Measurements from ENCODE around the gene NPIPB8. TPM values are rescaled to one million over a fixed set of nuclear protein-coding genes. Genes with fewer than 3 reads are reported as not detected.
"Not testable (repeated sequence)": the region's sequence is repeated elsewhere in the genome, so short reads cannot be mapped to it uniquely, and the experiment has no call there.

Gene NPIPB8
- total RNA-seq, 1 donor from 2014 or later, result 0.70 TPM

DNA sequence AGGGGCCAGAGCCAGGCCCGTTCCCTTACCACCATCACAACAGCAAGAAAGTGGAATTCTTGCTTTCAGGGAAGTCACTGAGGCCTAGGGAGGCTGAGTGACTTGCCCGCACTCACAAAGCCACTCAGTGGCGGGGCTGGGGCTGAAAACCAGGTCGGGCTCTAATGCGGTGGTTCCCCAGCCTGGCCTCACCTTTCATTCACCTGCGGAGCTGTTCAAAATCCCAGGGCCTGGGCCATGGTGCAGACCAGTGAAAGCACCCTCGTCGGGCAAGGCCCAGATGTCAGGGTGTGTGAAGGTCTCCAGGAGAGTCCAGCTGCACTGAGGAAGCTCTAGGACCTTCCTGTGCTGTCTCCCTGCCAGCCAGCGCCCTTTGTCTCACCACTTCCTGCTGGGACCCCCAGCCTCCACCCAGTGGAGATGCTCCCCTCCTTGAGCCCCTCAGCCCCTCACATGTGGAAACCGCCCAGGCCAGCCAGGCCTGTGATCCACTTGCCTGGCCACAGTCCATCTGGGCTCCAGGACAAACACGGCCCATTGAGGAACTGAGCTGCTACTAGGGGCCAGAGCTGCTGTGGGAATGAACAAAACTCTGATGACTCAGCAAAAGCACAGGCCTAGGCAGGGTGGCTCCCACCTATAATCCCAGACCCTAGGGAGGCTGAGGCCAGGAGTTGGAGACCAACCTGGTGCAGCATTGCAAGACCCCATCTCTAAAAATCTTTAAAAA is 28.8 kb upstream of the NPIPB8 start:
- H3K27ac Mint-ChIP-seq; H3K27me3 Mint-ChIP-seq (ENCODE audit: insufficient read depth); DNase-seq (ENCODE audit: low spot score); intact Hi-C loops (cut with micrococcal nuclease); H3K4me1 Mint-ChIP-seq (ENCODE audit: low read depth); H3K36me3 Mint-ChIP-seq (ENCODE audit: low read depth); H3K9me3 Mint-ChIP-seq; H3K4me3 Mint-ChIP-seq: not testable (repeated sequence)

- intact Hi-C loops (cut with micrococcal nuclease), result loop anchor here (10.0 kb wide), 1 partner anchor 115 kb away; the partner anchor contains the start of genes APOBR and CLN3
- H3K36me3 Mint-ChIP-seq (ENCODE audit: low read depth), result no peaks in the 10 kb centered on the region
These were observed 28.0 kb upstream of the NPIPB8 start, which contains the start of gene SULT1A1 for GRCh38 chr16:28609631-28610594. TSS of gene SULT1A1 (minus strand) at chr16:28610044. CDS start at chr16:28608855, 1,189 bp downstream.

GRCh38 chr16:28610595-28611191 is 27.2 kb upstream of the NPIPB8 start:
- H3K36me3 Mint-ChIP-seq (ENCODE audit: low read depth), result no peaks in the 10 kb centered on the region
- no peaks in the 10 kb centered on the region for H3K4me1 Mint-ChIP-seq (ENCODE audit: low read depth)
- H3K9me3 Mint-ChIP-seq, result no peaks in the 10 kb centered on the region
- intact Hi-C loops (cut with micrococcal nuclease), result loop anchor here (10.0 kb wide), 1 partner anchor 116 kb away; the partner anchor contains the start of genes APOBR and CLN3
- H3K4me3 Mint-ChIP-seq, result no peak overlapping the region
- H3K27ac Mint-ChIP-seq, result no peak overlapping the region
- no peaks in the 10 kb centered on the region for H3K27me3 Mint-ChIP-seq (ENCODE audit: insufficient read depth)
- DNase-seq (ENCODE audit: low spot score), result no peak

More at GRCh38 chr16:28609631-28610594, 28.0 kb upstream of the NPIPB8 start, which contains the start of gene SULT1A1:
- no peaks in the 10 kb centered on the region for H3K27me3 Mint-ChIP-seq (ENCODE audit: insufficient read depth)
- no peak within 1 kb of the TSS for H3K4me3 Mint-ChIP-seq
- no peaks in the 10 kb centered on the region for H3K4me1 Mint-ChIP-seq (ENCODE audit: low read depth)
- H3K9me3 Mint-ChIP-seq, result no peaks in the 10 kb centered on the region
- no peak for DNase-seq (ENCODE audit: low spot score)
- no peak within 1 kb of the TSS for H3K27ac Mint-ChIP-seq

DNA sequence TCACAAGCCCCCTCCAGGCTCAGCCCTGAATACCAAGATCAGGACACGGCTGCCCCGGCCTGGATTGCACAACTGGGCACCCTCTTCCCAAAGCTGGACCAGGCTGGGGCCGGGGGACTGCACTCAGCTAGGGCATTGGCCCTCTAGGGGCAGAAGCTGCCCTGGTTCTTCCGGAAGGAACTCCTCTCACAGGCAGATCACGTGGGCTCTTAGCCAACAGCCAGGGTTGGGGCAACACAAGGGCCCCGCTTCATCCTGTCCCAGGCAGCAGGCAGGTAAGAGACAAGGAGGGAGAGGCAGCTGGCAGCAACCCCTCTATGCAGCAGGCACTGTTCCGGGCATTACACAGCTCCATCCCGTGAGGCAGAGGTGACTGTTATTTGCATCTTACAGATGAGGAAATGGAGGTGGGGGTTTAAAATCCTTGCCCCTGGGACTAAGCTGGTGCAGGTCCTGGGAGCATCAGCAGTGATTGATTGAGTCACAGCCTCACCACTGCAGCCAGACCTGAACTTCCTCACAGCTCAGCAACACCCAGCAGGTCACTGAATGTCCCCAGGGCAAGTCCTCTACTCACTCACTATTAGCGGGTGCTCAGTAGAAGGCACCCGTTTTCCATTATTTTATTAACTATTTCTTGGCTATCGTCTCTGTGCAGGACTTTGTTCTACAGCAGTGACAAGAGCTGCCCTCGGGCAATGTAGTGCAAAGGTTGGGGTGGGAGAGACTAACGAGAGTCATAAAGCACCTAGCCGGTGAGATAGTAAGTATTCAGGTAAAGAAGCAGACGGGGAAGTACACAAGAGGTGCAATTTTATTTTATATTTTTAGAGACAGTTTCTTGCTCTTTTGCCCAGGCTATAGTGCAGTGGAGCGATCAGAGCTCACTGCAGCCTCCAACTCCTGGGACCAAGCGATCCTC is 25.2 kb upstream of the NPIPB8 start:
- intact Hi-C loops (cut with micrococcal nuclease), result loop anchor here (10.0 kb wide), 1 partner anchor 118 kb away; the partner anchor contains the start of genes APOBR and CLN3
- H3K36me3 Mint-ChIP-seq (ENCODE audit: low read depth); H3K27ac Mint-ChIP-seq; H3K4me3 Mint-ChIP-seq; H3K4me1 Mint-ChIP-seq (ENCODE audit: low read depth); DNase-seq (ENCODE audit: low spot score); H3K9me3 Mint-ChIP-seq; H3K27me3 Mint-ChIP-seq (ENCODE audit: insufficient read depth): not testable (repeated sequence)

- intact Hi-C loops (cut with micrococcal nuclease), result loop anchor here (10.0 kb wide), 1 partner anchor 119 kb away; the partner anchor contains the start of genes APOBR and CLN3
These were observed 24.0 kb upstream of the NPIPB8 start for GRCh38 chr16:28613912-28614311.

GRCh38 chr16:28614561-28614960 is 23.3 kb upstream of the NPIPB8 start:
- not testable (repeated sequence) for H3K27ac Mint-ChIP-seq; DNase-seq (ENCODE audit: low spot score); H3K36me3 Mint-ChIP-seq (ENCODE audit: low read depth); H3K4me3 Mint-ChIP-seq; H3K4me1 Mint-ChIP-seq (ENCODE audit: low read depth); H3K9me3 Mint-ChIP-seq; H3K27me3 Mint-ChIP-seq (ENCODE audit: insufficient read depth)
- intact Hi-C loops (cut with micrococcal nuclease), result loop anchor here (10.0 kb wide), 1 partner anchor 120 kb away; the partner anchor contains the start of genes APOBR and CLN3

More at GRCh38 chr16:28613912-28614311, 24.0 kb upstream of the NPIPB8 start:
- not testable (repeated sequence) for H3K4me3 Mint-ChIP-seq; H3K36me3 Mint-ChIP-seq (ENCODE audit: low read depth); H3K27me3 Mint-ChIP-seq (ENCODE audit: insufficient read depth); H3K9me3 Mint-ChIP-seq; DNase-seq (ENCODE audit: low spot score); H3K4me1 Mint-ChIP-seq (ENCODE audit: low read depth); H3K27ac Mint-ChIP-seq

DNA sequence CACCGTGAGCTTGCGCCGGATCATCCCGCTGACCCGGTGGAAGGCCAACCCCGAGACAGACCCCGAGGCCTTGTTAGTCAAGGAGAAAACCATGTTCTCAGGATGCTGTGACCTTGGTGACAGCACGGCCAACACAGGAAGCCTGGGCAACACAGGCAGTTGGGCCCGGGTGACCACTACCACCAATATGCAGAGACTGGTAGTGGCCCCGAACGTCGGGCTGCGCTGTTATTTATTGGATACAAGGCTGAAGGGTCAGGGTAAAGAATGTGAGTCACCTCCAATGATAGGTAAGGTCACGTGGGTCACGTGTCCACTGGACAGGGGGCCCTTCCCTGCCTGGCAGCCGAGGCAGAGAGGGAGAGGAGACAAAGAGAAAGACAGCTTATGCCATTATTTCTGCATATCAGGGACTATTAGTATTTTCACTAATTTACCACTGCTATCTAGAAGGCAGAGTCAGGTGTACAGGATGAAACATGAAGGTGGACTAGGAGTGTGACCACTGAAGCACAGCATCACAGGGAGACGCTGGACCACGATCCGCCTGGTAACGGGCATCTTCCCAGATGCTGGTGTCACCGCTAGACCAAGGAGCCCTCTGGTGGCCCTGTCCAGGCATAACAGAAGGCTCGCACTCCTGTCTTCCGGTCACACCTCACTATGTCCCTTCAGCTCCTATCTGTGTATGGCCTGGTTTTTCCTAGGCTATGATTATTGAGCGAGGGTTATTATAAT is 22.2 kb upstream of the NPIPB8 start:
- not testable (repeated sequence) for H3K9me3 Mint-ChIP-seq; H3K4me1 Mint-ChIP-seq (ENCODE audit: low read depth); H3K36me3 Mint-ChIP-seq (ENCODE audit: low read depth); H3K4me3 Mint-ChIP-seq; DNase-seq (ENCODE audit: low spot score); H3K27me3 Mint-ChIP-seq (ENCODE audit: insufficient read depth); H3K27ac Mint-ChIP-seq
- intact Hi-C loops (cut with micrococcal nuclease), result loop anchor here (10.0 kb wide), 1 partner anchor 121 kb away; the partner anchor contains the start of genes APOBR and CLN3

DNA sequence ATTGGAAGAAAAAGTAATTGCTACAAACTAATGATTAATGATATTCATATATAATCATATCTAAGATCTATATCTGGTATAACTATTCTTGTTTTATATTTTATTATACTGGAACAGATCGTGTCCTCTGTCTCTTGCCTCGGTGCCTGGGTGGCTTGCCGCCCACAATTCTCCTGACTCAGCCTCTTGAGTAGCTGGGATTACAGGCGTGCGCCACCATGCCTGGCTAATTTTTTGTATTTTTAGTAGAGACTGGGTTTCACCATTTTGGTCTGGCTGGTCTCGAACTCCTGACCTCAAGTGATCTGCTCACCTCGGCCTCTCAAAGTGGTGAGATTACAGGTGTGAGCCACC is 21.7 kb upstream of the NPIPB8 start:
- H3K4me1 Mint-ChIP-seq (ENCODE audit: low read depth); H3K36me3 Mint-ChIP-seq (ENCODE audit: low read depth); H3K27ac Mint-ChIP-seq; DNase-seq (ENCODE audit: low spot score); H3K27me3 Mint-ChIP-seq (ENCODE audit: insufficient read depth); H3K4me3 Mint-ChIP-seq; H3K9me3 Mint-ChIP-seq: not testable (repeated sequence)
- intact Hi-C loops (cut with micrococcal nuclease), result loop anchor here (10.0 kb wide), 1 partner anchor 121 kb away; the partner anchor contains the start of genes APOBR and CLN3

- Mint-ChIP-seq H3K36me3 (ENCODE audit: low read depth) (no peaks in the 10 kb centered on the region), H3K9me3 (no peaks in the 10 kb centered on the region), H3K4me3 (no peak overlapping the region), H3K27ac (no peak overlapping the region), H3K4me1 (ENCODE audit: low read depth) (peaks cover 2% of the 10 kb centered on the region), H3K27me3 (ENCODE audit: insufficient read depth) (no peaks in the 10 kb centered on the region)
- intact Hi-C loops (cut with micrococcal nuclease), result loop anchor here (10.0 kb wide), 1 partner anchor 122 kb away; the partner anchor contains the start of genes APOBR and CLN3
- DNase-seq (ENCODE audit: low spot score), result no peak
These were observed 21.2 kb upstream of the NPIPB8 start for GRCh38 chr16:28616636-28617035.

- Mint-ChIP-seq H3K27me3 (ENCODE audit: insufficient read depth) (no peaks in the 10 kb centered on the region), H3K27ac (no peak overlapping the region), H3K4me1 (ENCODE audit: low read depth) (peaks cover 9% of the 10 kb centered on the region), H3K36me3 (ENCODE audit: low read depth) (peaks cover 2% of the 10 kb centered on the region), H3K4me3 (no peak overlapping the region), H3K9me3 (no peaks in the 10 kb centered on the region)
- intact Hi-C loops (cut with micrococcal nuclease), result loop anchor here (10.0 kb wide), 1 partner anchor 123 kb away; the partner anchor contains the start of genes APOBR and CLN3
- no peak for DNase-seq (ENCODE audit: low spot score)
These were observed 20.0 kb upstream of the NPIPB8 start for GRCh38 chr16:28617874-28618273.

GRCh38 chr16:28620316-28620715 is 17.5 kb upstream of the NPIPB8 start:
- not testable (repeated sequence) for H3K9me3 Mint-ChIP-seq; H3K27ac Mint-ChIP-seq; H3K27me3 Mint-ChIP-seq (ENCODE audit: insufficient read depth); H3K4me3 Mint-ChIP-seq; H3K36me3 Mint-ChIP-seq (ENCODE audit: low read depth); H3K4me1 Mint-ChIP-seq (ENCODE audit: low read depth); DNase-seq (ENCODE audit: low spot score)
- intact Hi-C loops (cut with micrococcal nuclease), result loop anchor here (5.0 kb wide), 1 partner anchor 63 kb away; no protein-coding TSS in a partner anchor
